Spleen (tissue), 11 donors: ENCODE measurements around the gene UCHL1. TPM values are rescaled to one million over a fixed set of nuclear protein-coding genes. Genes with fewer than 3 reads are reported as not detected.

ENCODE experiments used
- DNase-seq: peaks from one replicate; pipeline ENCODE4 v3.0.0-alpha.2; 2020
- H3K27ac ChIP-seq, 8 donors: fragments of 200-600 bp; sonication (generic) in 7 of 8; 1 replicate in 4 of 8; 2 replicates in 4 of 8; pipeline versions ENCODE4 v1.5.0 to v1.8.0; 2016 to 2021; ENCODE audit warnings: inconsistent platforms in 4 of 8, mild to moderate bottlenecking in 4 of 8, moderate library complexity in 1 of 8
- H3K27me3 ChIP-seq, 7 donors: fragments of 200-600 bp; sonication (generic) in 6 of 7; replicated peaks in 1 of 7; 1 replicate in 4 of 7; 2 replicates in 3 of 7; pipeline versions ENCODE4 v1.5.0 to v1.8.0; 2016 to 2021; ENCODE audit warnings: inconsistent platforms in 3 of 7, mild to moderate bottlenecking in 1 of 7
- H3K36me3 ChIP-seq, 6 donors: fragments of 200-600 bp; sonication (generic) in 5 of 6; 1 replicate in 4 of 6; 2 replicates in 2 of 6; pipeline versions ENCODE4 v1.5.0 to v1.8.0; 2016 to 2021; ENCODE audit warnings: inconsistent platforms in 2 of 6
- H3K4me1 ChIP-seq, 6 donors: fragments of 200-600 bp; sonication (generic) in 5 of 6; 1 replicate in 3 of 6; 2 replicates in 3 of 6; pipeline versions ENCODE4 v1.5.0 to v1.8.0; 2016 to 2021; ENCODE audit warnings: inconsistent platforms in 3 of 6
- H3K4me3 ChIP-seq, 8 donors: fragments of 200-600 bp; sonication (generic) in 7 of 8; 1 replicate in 4 of 8; 2 replicates in 4 of 8; pipeline versions ENCODE4 v1.5.0 to v1.8.0; 2016 to 2021; ENCODE audit warnings: inconsistent platforms in 4 of 8, mild to moderate bottlenecking in 4 of 8, moderate library complexity in 2 of 8
- H3K9me3 ChIP-seq, 8 donors: fragments of 200-600 bp; sonication (generic) in 7 of 8; 1 replicate in 4 of 8; 2 replicates in 4 of 8; pipeline versions ENCODE4 v1.5.0 to v1.8.0; 2016 to 2021; ENCODE audit warnings: inconsistent platforms in 4 of 8
- POLR2A ChIP-seq, 3 donors: fragments of 450-650 bp; IDR thresholded peaks; one replicate each; pipeline ENCODE4 v1.5.1; 2017; ENCODE audit warnings: antibody characterized with exemption in 3 of 3, mild to moderate bottlenecking in 1 of 3
- POLR2AphosphoS5 ChIP-seq, 3 donors: sonication (generic); formaldehyde crosslinking; IDR thresholded peaks; one replicate each; pipeline ENCODE4 v1.5.1; 2017; ENCODE audit warnings: antibody characterized with exemption in 3 of 3
- WGBS, 5 donors: extraction: QIAGEN DNeasy Blood & Tissue Kit in 3 of 5; methylation state at CpG; one replicate each; pipeline versions ENCODE4 v1.1.5 to v1.1.7; 2013 to 2018; 5-methylcytosine and 5-hydroxymethylcytosine counted together
- intact Hi-C: fragments of 100-400 bp; cut with DNase I; formaldehyde crosslinking; loops from one replicate; pipeline ENCODE4 v1.15.0; 2023; ENCODE audit warnings: low total_unique reads
- polyA plus RNA-seq, 3 donors: library from polyadenylated mRNA; stranded (reverse); fragments of 200-250 nt; gene quantifications; one replicate each; pipeline ENCODE4 v1.2.1, GENCODE V29; 2013
- total RNA-seq, 7 donors: library from RNA; depleted of rRNA in 3 of 7; stranded (reverse); fragments of >200 nt in 3 of 7; fragmentation: NEBNext Ultra II Directional in 4 of 7; extraction: Animal tissue kit (Norgen Biotek cat#: 25700) in 4 of 7; gene quantifications; one replicate each; pipeline versions ENCODE4 v1.1.0 to v1.2.1, GENCODE V29; 2016 to 2021
- TF ChIP-seq, protein P1 (sequence below), 11 experiments: fragments of 200-600 bp in 7 of 11; fragments of 450-650 bp in 4 of 11; sonication (generic) in 4 of 11; IDR thresholded peaks in 8 of 11; conservative IDR thresholded peaks in 3 of 11; 1 replicate in 7 of 11; 2 replicates in 4 of 11; pipeline versions ENCODE4 v1.4.0 to v1.8.0; 2016 to 2021; ENCODE audit warnings: antibody characterized with exemption in 11 of 11, inconsistent platforms in 4 of 11, mild to moderate bottlenecking in 1 of 11
- donor health status: healthy with polysubstance abuse.
- donor health status: DM: no; HTN: no; CAD: no; lungs with moderate emphysema.
- donor health status: DM: no; HTN: no; CAD: no.
- donor health status: Bipolar disorder and iron deficiency.
- donor health status: healthy.
- donor health status: DM: no; HTN: no; CAD: no.
- donor health status: DM: yes; HTN: yes; CAD: no.

UCHL1 gene
- total and polyA plus RNA-seq, 10 donors: 1.6 to 11.2 (median 3.5) TPM

DNA sequence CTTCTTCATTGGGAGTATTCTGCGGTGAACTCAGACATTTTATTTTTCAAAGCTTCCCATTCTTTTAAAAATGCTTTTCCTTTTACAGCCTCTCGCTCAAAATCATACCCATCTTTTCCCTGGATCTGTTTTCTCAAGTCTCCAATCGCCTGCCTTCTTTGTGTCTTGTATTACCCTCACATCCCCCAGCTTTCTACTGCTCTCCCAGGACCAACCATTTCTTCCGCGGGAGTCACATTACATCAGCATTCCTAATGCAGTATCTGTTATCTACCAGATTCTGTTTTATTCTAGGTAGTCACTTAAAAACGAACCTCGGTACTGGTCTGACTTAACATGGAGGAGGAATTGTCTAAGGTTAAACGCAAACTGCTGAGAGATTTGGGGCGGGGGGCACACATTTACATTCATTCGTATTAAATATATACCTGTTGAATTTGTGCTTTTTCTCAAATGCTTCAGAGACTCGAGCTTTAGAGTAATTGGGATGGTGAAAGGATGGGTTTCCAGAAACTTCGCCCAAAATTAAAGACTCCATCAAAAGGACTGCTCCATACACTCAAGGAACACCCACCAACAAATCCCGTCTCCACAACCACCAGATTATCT is 493 bp upstream of the UCHL1 start:
- intact Hi-C loops: no loop called here
- Histone ChIP-seq H3K36me3 (no peaks in the 10 kb centered on the region), H3K9me3 (no peaks in the 10 kb centered on the region), H3K4me1 (peaks cover 2 to 19% (median 17%) of the 10 kb centered on the region in 6 donors), H3K27me3 (peaks cover 0 to 85% (median 35%) of the 10 kb centered on the region in 7 donors), H3K27ac (no peak overlapping the region), H3K4me3 (peak overlapping the region in 5 of 8 donors; percentile 35 to 72 (median 45))
- TF ChIP-seq POLR2A (IDR thresholded peaks at IDR 0.05): no peak
- TF ChIP-seq, protein P1, sequence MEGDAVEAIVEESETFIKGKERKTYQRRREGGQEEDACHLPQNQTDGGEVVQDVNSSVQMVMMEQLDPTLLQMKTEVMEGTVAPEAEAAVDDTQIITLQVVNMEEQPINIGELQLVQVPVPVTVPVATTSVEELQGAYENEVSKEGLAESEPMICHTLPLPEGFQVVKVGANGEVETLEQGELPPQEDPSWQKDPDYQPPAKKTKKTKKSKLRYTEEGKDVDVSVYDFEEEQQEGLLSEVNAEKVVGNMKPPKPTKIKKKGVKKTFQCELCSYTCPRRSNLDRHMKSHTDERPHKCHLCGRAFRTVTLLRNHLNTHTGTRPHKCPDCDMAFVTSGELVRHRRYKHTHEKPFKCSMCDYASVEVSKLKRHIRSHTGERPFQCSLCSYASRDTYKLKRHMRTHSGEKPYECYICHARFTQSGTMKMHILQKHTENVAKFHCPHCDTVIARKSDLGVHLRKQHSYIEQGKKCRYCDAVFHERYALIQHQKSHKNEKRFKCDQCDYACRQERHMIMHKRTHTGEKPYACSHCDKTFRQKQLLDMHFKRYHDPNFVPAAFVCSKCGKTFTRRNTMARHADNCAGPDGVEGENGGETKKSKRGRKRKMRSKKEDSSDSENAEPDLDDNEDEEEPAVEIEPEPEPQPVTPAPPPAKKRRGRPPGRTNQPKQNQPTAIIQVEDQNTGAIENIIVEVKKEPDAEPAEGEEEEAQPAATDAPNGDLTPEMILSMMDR (IDR thresholded peaks at IDR 0.05 in 8 of 11, conservative IDR thresholded peaks at IDR 0.05 in 3 of 11): no peak
- TF ChIP-seq POLR2AphosphoS5 (IDR thresholded peaks at IDR 0.05): no peak
- no peak for DNase-seq
- WGBS, 5 donors: 23 to 32% (median 27%) methylated on average over 13 of the region's 13 CpGs

DNA sequence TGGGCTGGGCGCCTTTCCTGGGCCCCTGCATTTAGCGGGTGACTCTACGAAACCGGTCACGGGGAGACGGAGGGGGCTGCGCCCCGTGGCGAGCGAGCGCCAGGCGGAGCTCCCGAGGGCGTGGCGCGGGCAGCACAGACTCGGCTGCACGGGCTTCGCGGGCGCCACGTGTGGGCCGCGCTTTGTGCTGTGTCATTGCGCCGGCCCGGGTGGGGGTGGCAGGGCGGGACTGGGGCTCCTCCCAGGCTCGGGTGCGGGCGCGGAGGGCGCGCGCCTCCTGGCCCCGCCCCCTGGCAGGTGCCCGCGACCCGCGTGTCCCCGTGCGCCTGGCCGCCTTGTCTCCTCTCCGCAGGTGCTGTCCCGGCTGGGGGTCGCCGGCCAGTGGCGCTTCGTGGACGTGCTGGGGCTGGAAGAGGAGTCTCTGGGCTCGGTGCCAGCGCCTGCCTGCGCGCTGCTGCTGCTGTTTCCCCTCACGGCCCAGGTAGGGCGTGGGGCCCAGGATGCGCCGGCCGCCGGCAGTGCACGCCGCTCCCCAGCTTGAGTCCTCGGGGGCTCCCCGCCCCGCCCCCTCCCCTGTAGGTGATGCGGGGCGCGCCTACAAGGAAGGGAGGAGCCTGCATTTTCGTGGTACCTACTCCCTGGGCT is 651 bp downstream of the UCHL1 start:
- Histone ChIP-seq H3K27ac (no peak overlapping the region), H3K4me3 (peak overlapping the region; percentile 17 to 72 (median 41)), H3K36me3 (no peaks in the 10 kb centered on the region), H3K9me3 (no peaks in the 10 kb centered on the region), H3K27me3 (peaks cover 0 to 77% (median 35%) of the 10 kb centered on the region in 7 donors), H3K4me1 (peaks cover 2 to 19% (median 17%) of the 10 kb centered on the region in 6 donors)
- WGBS, 5 donors: 1 to 2% (median 1%) methylated on average over 11 to 69 of the region's 69 CpGs
- DNase-seq: peak; percentile 75
- intact Hi-C loops: no loop called here
- TF ChIP-seq, protein P1 (IDR thresholded peaks at IDR 0.05 in 8 of 11, conservative IDR thresholded peaks at IDR 0.05 in 3 of 11): no peak
- no peak for TF ChIP-seq POLR2AphosphoS5 (IDR thresholded peaks at IDR 0.05)
- TF ChIP-seq POLR2A (IDR thresholded peaks at IDR 0.05): no peak

DNA sequence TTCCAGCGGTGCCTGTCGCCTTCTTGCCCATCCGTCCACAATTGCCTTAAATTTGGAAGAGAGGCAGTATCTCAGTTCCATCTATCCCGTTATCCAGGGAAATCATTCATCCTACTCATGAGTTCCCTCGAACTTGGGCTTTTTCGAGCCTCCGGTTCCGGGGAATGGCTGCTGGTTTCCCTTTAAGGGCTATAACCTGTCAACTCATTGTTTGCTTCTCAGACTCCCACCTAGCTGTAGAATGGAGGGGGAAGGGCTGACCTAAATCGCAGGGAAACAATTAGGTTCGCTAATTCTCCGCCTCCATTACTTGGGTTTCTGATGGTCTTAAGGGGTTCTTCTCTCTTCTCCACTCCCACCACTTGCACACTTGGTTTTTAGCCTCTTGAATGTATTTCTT is 1.2 kb downstream of the UCHL1 start:
- intact Hi-C loops: no loop called here
- 20 to 30% (median 24%) methylated on average over 9 to 11 of the region's 11 CpGs for WGBS, 5 donors
- Histone ChIP-seq H3K9me3 (no peaks in the 10 kb centered on the region), H3K27ac (no peak overlapping the region), H3K4me1 (peaks cover 2 to 19% (median 17%) of the 10 kb centered on the region in 6 donors), H3K4me3 (peak overlapping the region in 7 of 8 donors; percentile 29 to 72 (median 42)), H3K36me3 (no peaks in the 10 kb centered on the region), H3K27me3 (peaks cover 0 to 75% (median 35%) of the 10 kb centered on the region in 7 donors)
- no peak for TF ChIP-seq POLR2A (IDR thresholded peaks at IDR 0.05)
- TF ChIP-seq POLR2AphosphoS5 (IDR thresholded peaks at IDR 0.05): no peak
- TF ChIP-seq, protein P1 (IDR thresholded peaks at IDR 0.05 in 8 of 11, conservative IDR thresholded peaks at IDR 0.05 in 3 of 11): no peak
- no peak for DNase-seq

DNA sequence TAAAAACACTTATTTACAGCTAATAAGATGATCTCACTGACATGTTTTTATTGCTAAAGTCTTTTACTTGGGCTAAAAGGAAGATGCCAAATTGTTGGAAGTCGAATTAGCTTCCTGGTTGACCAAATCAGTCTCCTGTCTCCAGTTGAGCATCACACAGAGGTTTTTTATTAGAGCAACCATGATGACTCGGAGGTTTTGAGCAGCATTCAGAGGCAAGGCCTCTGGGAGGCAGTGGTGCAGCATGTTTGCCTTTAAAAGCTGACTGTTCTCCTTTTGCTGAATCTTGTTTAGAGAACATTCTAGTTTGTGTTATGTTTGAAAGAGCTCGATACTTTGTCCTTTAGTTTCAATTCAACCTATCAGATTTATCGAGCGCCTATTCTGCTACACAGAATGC is 2.1 kb downstream of the UCHL1 start:
- TF ChIP-seq POLR2AphosphoS5 (IDR thresholded peaks at IDR 0.05) (no peak), POLR2A (IDR thresholded peaks at IDR 0.05) (no peak)
- TF ChIP-seq, protein P1 (IDR thresholded peaks at IDR 0.05 in 8 of 11, conservative IDR thresholded peaks at IDR 0.05 in 3 of 11): peak in 1 of 11 experiments; percentile 13
- H3K4me1 ChIP-seq: peaks cover 2 to 19% (median 17%) of the 10 kb centered on the region in 6 donors
- intact Hi-C loops: no loop called here
- no peak for DNase-seq
- WGBS, 5 donors: 68 to 74% (median 74%) methylated on average over 5 of the region's 5 CpGs
- no peak overlapping the region for H3K4me3 ChIP-seq
- H3K36me3 ChIP-seq: no peaks in the 10 kb centered on the region
- H3K27me3 ChIP-seq: peaks cover 0 to 76% (median 35%) of the 10 kb centered on the region in 7 donors
- no peak overlapping the region for H3K27ac ChIP-seq
- H3K9me3 ChIP-seq: no peaks in the 10 kb centered on the region
